H1 (cell line): ENCODE data around the gene SH2D4B. TPM values are rescaled to one million over a fixed set of nuclear protein-coding genes. Genes with fewer than 3 reads are reported as not detected.

Source experiments
- CTCF ChIA-PET: fragments of 300-600 bp; sonication (Branson Sonifier 250); formaldehyde crosslinking; loops from one replicate; lab custom pipeline; 2021; ENCODE audit not compliant: partially characterized antibody; lab: Charles Lee
- POLR2A ChIA-PET: fragments of 300-600 bp; sonication (Branson Sonifier 250); formaldehyde crosslinking; loops from one replicate; lab custom pipeline; 2021; ENCODE audit warnings: inconsistent platforms; ENCODE audit not compliant: partially characterized antibody; lab: Charles Lee
- DNase-seq, 2 experiments: peaks; one replicate each; pipeline versions ENCODE4 v3.0.0 to v3.0.0-alpha.2; 2010 to 2022; ENCODE audit warnings: low spot score in 2 of 2, low read depth in 1 of 2, mixed read lengths in 1 of 2
- FAIRE-seq: peaks from 2 replicates; lab custom pipeline; 2011; peaks lifted over from hg19 to GRCh38; lab: Jason Lieb, UNC
- H2AFZ ChIP-seq: 2 replicates; pipeline ENCODE4 v1.8.1; 2012; ENCODE audit warnings: low read length, inconsistent platforms
- H2AK5ac ChIP-seq: 2 replicates; pipeline ENCODE4 v1.6.1; 2013; ENCODE audit warnings: low read depth, low read length
- H2BK120ac ChIP-seq: replicated peaks from 2 replicates; pipeline ENCODE3; 2013; ENCODE audit warnings: low read depth, low read length, inconsistent platforms
- H2BK12ac ChIP-seq: 2 replicates; pipeline ENCODE4 v1.6.1; 2013; ENCODE audit warnings: low read depth, low read length
- H2BK15ac ChIP-seq: 2 replicates; pipeline ENCODE4 v1.6.1; 2013; ENCODE audit warnings: low read length
- H2BK20ac ChIP-seq: 2 replicates; pipeline ENCODE4 v1.6.1; 2013; ENCODE audit warnings: low read length
- H2BK5ac ChIP-seq: 2 replicates; pipeline ENCODE4 v1.6.1; 2013; ENCODE audit warnings: low read depth, low read length
- H3K14ac ChIP-seq: 2 replicates; pipeline ENCODE4 v1.6.1; 2013; ENCODE audit warnings: inconsistent platforms; ENCODE audit not compliant: insufficient read length
- H3K18ac ChIP-seq: 2 replicates; pipeline ENCODE4 v1.6.1; 2013; ENCODE audit warnings: low read length; ENCODE audit errors: extremely low read depth
- H3K23ac ChIP-seq: 2 replicates; pipeline ENCODE4 v1.6.1; 2013; ENCODE audit warnings: inconsistent platforms; ENCODE audit not compliant: insufficient read length
- H3K23me2 ChIP-seq: 2 replicates; pipeline ENCODE4 v1.6.1; 2013; ENCODE audit warnings: low read depth, low read length
- H3K27ac ChIP-seq: 2 replicates; pipeline ENCODE4 v1.6.1; 2011; ENCODE audit warnings: low read depth, low read length, inconsistent platforms
- H3K27me3 ChIP-seq, 4 experiments: replicated peaks in 1 of 4; 1 replicate in 1 of 4; 2 replicates in 3 of 4; pipeline versions ENCODE4 v1.6.1 to v1.8.1; 2011 to 2013; ENCODE audit warnings: low read length in 3 of 4, mild to moderate bottlenecking in 3 of 4, inconsistent platforms in 2 of 4, mixed read lengths in 2 of 4, moderate library complexity in 1 of 4; ENCODE audit not compliant: control insufficient read depth in 3 of 4, insufficient read depth in 3 of 4; ENCODE audit errors: extremely low read depth in 1 of 4
- H3K36me3 ChIP-seq, 4 experiments: 2 replicates each; pipeline versions ENCODE4 v1.6.1 to v1.8.1; 2011 to 2013; ENCODE audit warnings: mild to moderate bottlenecking in 4 of 4, low read length in 3 of 4, moderate library complexity in 2 of 4, control low read depth in 1 of 4, inconsistent platforms in 1 of 4; ENCODE audit not compliant: insufficient read depth in 4 of 4, control insufficient read depth in 2 of 4
- H3K4ac ChIP-seq: replicated peaks from 2 replicates; pipeline ENCODE3; 2013; ENCODE audit warnings: low read length, low read depth, mixed read lengths, inconsistent platforms; ENCODE audit not compliant: insufficient read length
- H3K4me1 ChIP-seq, 4 experiments: replicated peaks in 1 of 4; 1 replicate in 1 of 4; 2 replicates in 3 of 4; pipeline versions ENCODE4 v1.6.1 to v1.8.1; 2011 to 2013; ENCODE audit warnings: low read length in 3 of 4, inconsistent platforms in 2 of 4, mixed read lengths in 1 of 4; ENCODE audit not compliant: insufficient read depth in 4 of 4, control insufficient read depth in 3 of 4
- H3K4me2 ChIP-seq, 2 experiments: 2 replicates each; pipeline versions ENCODE4 v1.6.1 to v1.8.1; 2011 to 2013; ENCODE audit warnings: low read depth in 2 of 2, low read length in 2 of 2, control low read depth in 1 of 2, inconsistent platforms in 1 of 2, mild to moderate bottlenecking in 1 of 2; ENCODE audit not compliant: insufficient read depth in 1 of 2
- H3K4me3 ChIP-seq, 4 experiments: fragments of 200-600, 300-600 bp in 1 of 4; sonication (generic), shearing (Covaris generic), sonication (Bioruptor Twin) in 1 of 4; 2 replicates each; pipeline versions ENCODE4 v1.5.1 to v1.8.1; 2011 to 2016; ENCODE audit warnings: low read length in 4 of 4, low read depth in 3 of 4, control low read depth in 2 of 4, inconsistent platforms in 2 of 4, mild to moderate bottlenecking in 2 of 4, mixed read lengths in 1 of 4, moderate library complexity in 1 of 4; ENCODE audit not compliant: insufficient read depth in 2 of 4; ENCODE audit errors: extremely low read depth in 1 of 4
- H3K56ac ChIP-seq: replicated peaks from 2 replicates; pipeline ENCODE3; 2013; ENCODE audit warnings: low read depth, mild to moderate bottlenecking, mixed read lengths, low read length, inconsistent platforms; ENCODE audit not compliant: insufficient read length
- H3K79me1 ChIP-seq: 2 replicates; pipeline ENCODE4 v1.6.1; 2013; ENCODE audit warnings: low read depth, low read length, control low read depth
- H3K79me2 ChIP-seq, 2 experiments: 2 replicates each; pipeline versions ENCODE4 v1.6.1 to v1.8.1; 2012 to 2013; ENCODE audit warnings: low read length in 2 of 2, mild to moderate bottlenecking in 2 of 2, inconsistent platforms in 1 of 2; ENCODE audit not compliant: insufficient read depth in 2 of 2, control insufficient read depth in 1 of 2
- H3K9ac ChIP-seq, 4 experiments: replicated peaks in 1 of 4; 1 replicate in 1 of 4; 2 replicates in 3 of 4; pipeline versions ENCODE4 v1.6.1 to v1.8.1; 2011 to 2013; ENCODE audit warnings: low read depth in 3 of 4, low read length in 3 of 4, control low read depth in 2 of 4, mild to moderate bottlenecking in 2 of 4, moderate library complexity in 2 of 4, inconsistent platforms in 1 of 4; ENCODE audit errors: extremely low read depth in 1 of 4
- H3K9me3 ChIP-seq, 2 experiments: 2 replicates each; pipeline versions ENCODE4 v1.6.1 to v1.8.1; 2012 to 2013; ENCODE audit warnings: mild to moderate bottlenecking in 2 of 2, moderate library complexity in 2 of 2, control low read depth in 1 of 2, inconsistent platforms in 1 of 2, low read depth in 1 of 2, low read length in 1 of 2, mixed read lengths in 1 of 2; ENCODE audit not compliant: insufficient read depth in 2 of 2
- H4K20me1 ChIP-seq, 2 experiments: replicated peaks in 1 of 2; 2 replicates each; pipeline versions ENCODE3 to v1.8.1; 2011 to 2013; ENCODE audit warnings: inconsistent platforms in 2 of 2, low read length in 2 of 2, mild to moderate bottlenecking in 1 of 2; ENCODE audit not compliant: insufficient read depth in 2 of 2, control insufficient read depth in 1 of 2
- H4K5ac ChIP-seq: 2 replicates; pipeline ENCODE4 v1.6.1; 2013; ENCODE audit warnings: low read length, low read depth, mixed read lengths, inconsistent platforms; ENCODE audit not compliant: insufficient read length
- H4K8ac ChIP-seq: 2 replicates; pipeline ENCODE4 v1.8.0; 2013; ENCODE audit warnings: mild to moderate bottlenecking, moderate library complexity, low read length, inconsistent platforms; ENCODE audit not compliant: insufficient read depth; ENCODE audit errors: extremely low read depth
- H4K91ac ChIP-seq: replicated peaks from 2 replicates; pipeline ENCODE3; 2013; ENCODE audit warnings: low read length, mixed read lengths, inconsistent platforms; ENCODE audit not compliant: insufficient read length
- CTBP2 ChIP-seq: IDR thresholded peaks from 2 replicates; pipeline ENCODE4 v1.7.0; 2011; ENCODE audit warnings: borderline replicate concordance, mild to moderate bottlenecking, moderate library complexity, mixed read lengths, low read length; ENCODE audit not compliant: insufficient read depth, insufficient read length
- JUN ChIP-seq: IDR thresholded peaks from 2 replicates; pipeline ENCODE4 v1.6.1; 2011; ENCODE audit warnings: low read depth, mild to moderate bottlenecking, improper control_type of control experiment, low read length
- RFX5 ChIP-seq: IDR thresholded peaks from 2 replicates; pipeline ENCODE4 v1.6.1; 2011; ENCODE audit warnings: low read depth, low read length, improper control_type of control experiment, borderline replicate concordance
- SAP30 ChIP-seq: fragments of 300-600 bp; sonication (generic); IDR thresholded peaks from 2 replicates; pipeline ENCODE4 v1.7.1; 2012; ENCODE audit warnings: low read length, moderate library complexity, mild to moderate bottlenecking, inconsistent platforms; ENCODE audit not compliant: insufficient read depth, insufficient replicate concordance
- WGBS, 2 experiments: shearing (Covaris generic) in 1 of 2; methylation state at CpG; one replicate each; pipeline versions ENCODE4 v1.1.6 to v1.1.7; 2013 to 2015; ENCODE audit warnings: low lambda C conversion rate in 2 of 2, mixed read lengths in 2 of 2, inconsistent platforms in 1 of 2, low coverage in 1 of 2, missing lambda C conversion rate in 1 of 2; ENCODE audit not compliant: insufficient replicate concordance in 2 of 2, insufficient coverage in 1 of 2, insufficient read length in 1 of 2; ENCODE audit errors: extremely low coverage in 1 of 2, missing lambda C conversion rate in 1 of 2; 5-methylcytosine and 5-hydroxymethylcytosine counted together
- polyA plus RNA-seq, 7 experiments: library from polyadenylated mRNA; depleted of rRNA in 3 of 7; stranded (reverse) in 5 of 7; unstranded in 2 of 7; fragments of >200 nt in 5 of 7; fragments of 200-250 nt in 2 of 7; gene quantifications; 1 replicate in 5 of 7; 2 replicates in 1 of 7; 4 replicates in 1 of 7; pipeline versions ENCODE4 v1.2.1 to v1.2.3, GENCODE V29; 2011 to 2013; ENCODE audit warnings: missing spikeins in 2 of 7, mixed read lengths in 2 of 7
- total RNA-seq: library from RNA; stranded (reverse); fragmentation: NEBNext Ultra II Directional; extraction: Animal tissue kit (Norgen Biotek cat#: 25700); gene quantifications from 2 replicates; pipeline ENCODE4 v1.2.1, GENCODE V29; 2021

SH2D4B gene
- total and polyA plus RNA-seq, 2 of the 8 experiments (the other 6 are each of a cell fraction or from before 2014, with no cell fraction given), result 0.06 to 0.13 TPM

DNA sequence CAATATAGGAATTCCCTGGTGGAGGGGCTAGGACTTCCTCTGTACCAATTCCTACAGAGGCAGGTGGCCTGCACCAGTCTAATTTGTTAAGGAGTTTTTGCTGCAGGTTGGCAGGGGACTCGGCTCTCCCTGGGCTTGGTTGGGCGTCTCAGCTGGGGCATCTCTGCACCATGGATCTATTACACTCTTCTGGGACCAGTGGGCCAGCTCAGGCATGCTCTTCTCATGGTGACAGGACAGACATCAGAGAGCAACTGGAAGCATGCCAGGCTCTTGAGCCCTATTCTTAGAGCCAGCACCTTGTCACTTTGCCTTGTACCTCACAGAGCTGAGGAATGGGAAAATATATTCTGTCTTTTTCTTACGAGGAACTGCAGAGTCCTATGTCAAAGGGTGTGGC, 74.6 kb downstream of the SH2D4B start:
- Histone ChIP-seq H3K14ac (no peak overlapping the region), H2BK15ac (no peak overlapping the region), H2AFZ (no peak overlapping the region), H2BK120ac (no peak overlapping the region)
- TF ChIP-seq JUN (no peak), CTBP2 (no peak), RFX5 (no peak), SAP30 (no peak)
- TF ChIP-seq, all 59 proteins: peak for 0
- Histone ChIP-seq H4K91ac (no peak overlapping the region), H3K79me2 (no peaks in the 10 kb centered on the region), H3K4ac (no peak overlapping the region), H3K56ac (no peak overlapping the region), H4K5ac (no peak overlapping the region), H3K27ac (no peak overlapping the region), H3K4me3 (no peak overlapping the region), H4K8ac (no peak overlapping the region), H3K9ac (no peak overlapping the region), H3K4me2 (no peak overlapping the region), H2AK5ac (no peak overlapping the region), H2BK20ac (no peak overlapping the region), H3K27me3 (no peaks in the 10 kb centered on the region), H3K4me1 (no peaks in the 10 kb centered on the region; a peak in 1 of 7 replicates), H3K36me3 (no peaks in the 10 kb centered on the region), H2BK5ac (no peak overlapping the region), H4K20me1 (no peaks in the 10 kb centered on the region), H3K18ac (no peak overlapping the region), H3K79me1 (no peaks in the 10 kb centered on the region), H3K9me3 (no peaks in the 10 kb centered on the region), H3K23ac (no peak overlapping the region), H3K23me2 (no peaks in the 10 kb centered on the region), H2BK12ac (no peak overlapping the region)
- 81% methylated on average over 3 of the region's 3 CpGs; no CpG with 5 or more reads in 1 of the 2 experiments for WGBS, 2 experiments
- POLR2A ChIA-PET, result no interaction called here
- DNase-seq (no peak), FAIRE-seq (no peak)
- CTCF ChIA-PET, result interaction anchor here (12.9 kb wide), 1 partner anchor 15 kb away, joined by 158 read pairs; no protein-coding TSS in a partner anchor
